ENCODE results near the gene SPAST. TPM values are rescaled to one million over a fixed set of nuclear protein-coding genes. Genes with fewer than 3 reads are reported as not detected.

SPAST gene
- total RNA-seq, 1 donor from 2014 or later = 26.4 TPM

DNA sequence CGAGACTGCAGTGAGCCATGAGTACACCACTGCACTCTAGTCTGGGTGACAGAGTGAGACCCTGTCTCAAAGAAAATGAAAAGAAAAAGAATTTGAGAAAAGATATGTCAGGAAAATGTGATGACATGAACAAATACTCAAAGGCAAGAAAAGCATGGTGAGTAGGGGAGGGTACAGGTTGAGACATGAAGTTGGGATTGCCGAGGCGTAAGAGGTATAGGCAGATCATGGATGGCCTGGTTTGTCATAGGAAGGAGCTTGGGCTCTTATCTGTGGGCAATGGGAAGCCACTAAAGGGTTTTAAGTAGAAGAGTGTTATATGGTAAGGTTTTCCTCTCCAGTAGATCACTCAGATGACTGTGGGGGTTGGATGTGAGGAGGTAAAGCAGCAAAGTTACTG is 32.3 kb downstream of the SPAST start:
- H3K27me3 Mint-ChIP-seq (ENCODE audit: unreplicated experiment) = no peaks in the 10 kb centered on the region
- H3K9me3 Mint-ChIP-seq (ENCODE audit: unreplicated experiment) = no peaks in the 10 kb centered on the region
- no peak overlapping the region for H3K27ac Mint-ChIP-seq (ENCODE audit: unreplicated experiment)
- H3K4me3 Mint-ChIP-seq (ENCODE audit: unreplicated experiment) = no peak overlapping the region
- no peak for TF ChIP-seq CTCF (IDR thresholded peaks at IDR 0.05)
- no peaks in the 10 kb centered on the region for H3K4me1 Mint-ChIP-seq (ENCODE audit: unreplicated experiment)
- H3K36me3 Mint-ChIP-seq (ENCODE audit: unreplicated experiment) = peaks cover 12% of the 10 kb centered on the region
- no peak for DNase-seq (ENCODE audit: extremely low spot score, unreplicated experiment)

GRCh38 chr2:32108111-32108510 is 44.8 kb downstream of the SPAST start:
- Mint-ChIP-seq H3K27me3 (ENCODE audit: unreplicated experiment) (no peaks in the 10 kb centered on the region), H3K4me3 (ENCODE audit: unreplicated experiment) (no peak overlapping the region), H3K36me3 (ENCODE audit: unreplicated experiment) (peaks cover 47% of the 10 kb centered on the region), H3K27ac (ENCODE audit: unreplicated experiment) (no peak overlapping the region), H3K4me1 (ENCODE audit: unreplicated experiment) (no peaks in the 10 kb centered on the region), H3K9me3 (ENCODE audit: unreplicated experiment) (peaks cover 9% of the 10 kb centered on the region)
- DNase-seq (ENCODE audit: extremely low spot score, unreplicated experiment) = no peak
- no peak for TF ChIP-seq CTCF (IDR thresholded peaks at IDR 0.05)

DNA sequence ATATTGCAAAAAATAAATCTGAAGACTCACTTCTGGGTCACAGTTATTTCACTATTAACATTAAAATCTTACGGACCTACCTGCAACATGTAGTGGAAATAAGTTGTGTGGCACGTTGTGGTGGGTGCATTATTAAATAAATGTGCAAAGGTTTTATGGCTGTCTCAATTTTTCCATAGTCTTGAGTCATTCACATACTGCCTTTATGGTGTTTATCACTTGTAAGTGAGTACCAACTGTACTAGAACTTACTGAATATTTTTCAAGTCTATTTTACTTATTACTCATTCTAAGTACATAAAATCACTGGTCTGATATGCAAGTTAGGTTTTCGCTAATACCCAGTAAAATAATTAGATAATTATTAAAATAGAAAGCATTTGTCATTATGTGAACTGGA is 54.7 kb downstream of the SPAST start:
- H3K4me1 Mint-ChIP-seq (ENCODE audit: unreplicated experiment) = no peaks in the 10 kb centered on the region
- no peak for DNase-seq (ENCODE audit: extremely low spot score, unreplicated experiment)
- H3K27ac Mint-ChIP-seq (ENCODE audit: unreplicated experiment) = no peak overlapping the region
- no peak overlapping the region for H3K4me3 Mint-ChIP-seq (ENCODE audit: unreplicated experiment)
- H3K9me3 Mint-ChIP-seq (ENCODE audit: unreplicated experiment) = no peaks in the 10 kb centered on the region
- H3K36me3 Mint-ChIP-seq (ENCODE audit: unreplicated experiment) = peaks cover 13% of the 10 kb centered on the region
- no peaks in the 10 kb centered on the region for H3K27me3 Mint-ChIP-seq (ENCODE audit: unreplicated experiment)
- TF ChIP-seq CTCF (IDR thresholded peaks at IDR 0.05) = no peak

DNA sequence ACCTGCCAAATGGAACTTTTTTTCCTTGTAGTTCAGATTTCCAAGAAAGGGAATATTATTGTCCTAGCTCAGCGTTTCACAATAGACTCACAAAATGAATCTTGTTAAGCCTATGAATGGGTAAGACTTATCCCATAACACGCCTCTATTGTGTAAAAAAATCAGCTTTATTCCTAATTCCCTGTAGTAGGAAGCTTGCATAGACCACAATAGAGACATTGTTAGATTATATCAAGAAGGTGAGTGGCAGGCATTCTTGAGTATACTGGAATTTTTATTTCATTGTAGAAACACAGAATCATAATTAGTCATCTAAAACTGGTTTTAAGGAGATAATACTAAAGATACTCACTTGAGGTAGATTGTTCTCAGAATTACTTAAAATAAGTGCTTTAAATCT is 55.8 kb downstream of the SPAST start:
- Mint-ChIP-seq H3K36me3 (ENCODE audit: unreplicated experiment) (peaks cover 21% of the 10 kb centered on the region), H3K27ac (ENCODE audit: unreplicated experiment) (no peak overlapping the region), H3K9me3 (ENCODE audit: unreplicated experiment) (no peaks in the 10 kb centered on the region), H3K4me3 (ENCODE audit: unreplicated experiment) (no peak overlapping the region), H3K4me1 (ENCODE audit: unreplicated experiment) (no peaks in the 10 kb centered on the region), H3K27me3 (ENCODE audit: unreplicated experiment) (no peaks in the 10 kb centered on the region)
- no peak for DNase-seq (ENCODE audit: extremely low spot score, unreplicated experiment)
- TF ChIP-seq CTCF (IDR thresholded peaks at IDR 0.05) = no peak

DNA sequence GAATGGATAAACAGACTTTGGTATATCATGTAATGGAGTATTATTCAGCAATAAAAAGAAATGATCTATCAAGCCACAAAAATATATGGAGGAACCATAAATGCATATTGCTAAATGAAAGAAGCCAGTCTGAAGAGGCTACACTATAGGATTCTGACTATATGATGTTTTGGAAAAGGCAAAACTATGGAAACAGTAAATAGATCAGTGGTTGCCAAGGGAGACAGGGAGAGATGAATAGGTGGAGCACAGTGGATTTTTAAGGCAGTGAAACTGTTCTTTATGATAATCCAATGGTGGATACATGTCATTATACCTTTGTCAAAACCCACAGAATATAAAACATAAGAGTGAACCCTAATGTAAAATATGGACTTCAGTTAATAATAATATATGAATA is 61.3 kb downstream of the SPAST start:
- Mint-ChIP-seq H3K4me1 (ENCODE audit: unreplicated experiment) (no peaks in the 10 kb centered on the region), H3K9me3 (ENCODE audit: unreplicated experiment) (no peaks in the 10 kb centered on the region), H3K27ac (ENCODE audit: unreplicated experiment) (no peak overlapping the region), H3K27me3 (ENCODE audit: unreplicated experiment) (no peaks in the 10 kb centered on the region), H3K4me3 (ENCODE audit: unreplicated experiment) (no peak overlapping the region), H3K36me3 (ENCODE audit: unreplicated experiment) (peaks cover 37% of the 10 kb centered on the region)
- TF ChIP-seq CTCF (IDR thresholded peaks at IDR 0.05) = no peak
- DNase-seq (ENCODE audit: extremely low spot score, unreplicated experiment) = no peak
